ENCODE measurements around the gene NOC3L. TPM values are rescaled to one million over a fixed set of nuclear protein-coding genes. Genes with fewer than 3 reads are reported as not detected.

The NOC3L gene
- total RNA-seq (2014; rRNA removed; shearing (Covaris generic); ENCODE audit: low replicate concordance) = 12.8 and 25.5 TPM in 2 replicates

- peak within 1 kb of the TSS; percentile 92 for H3K4me3 ChIP-seq (ENCODE audit: low read length)
These were observed at the start of gene NOC3L for GRCh38 chr10:94362360-94363250. Gene NOC3L (minus strand): TSS chr10:94362939. CDS start chr10:94362838, 101 bp downstream.

GRCh38 chr10:94412449-94412848 is 49.7 kb upstream of the NOC3L start:
- DNase-seq = no peak
- no peaks in the 10 kb centered on the region for H3K4me1 ChIP-seq (ENCODE audit: low read length)
- H3K4me3 ChIP-seq (ENCODE audit: low read length) = no peak overlapping the region
- H4K20me1 ChIP-seq (ENCODE audit: insufficient read depth, low read depth, low read length) = no peaks in the 10 kb centered on the region
- H3K79me2 ChIP-seq (ENCODE audit: low read length) = no peaks in the 10 kb centered on the region
- H3K27me3 ChIP-seq (ENCODE audit: low read length) = no peaks in the 10 kb centered on the region
- H2AFZ ChIP-seq (ENCODE audit: low read length) = no peak overlapping the region
- no peak overlapping the region for H3K4me2 ChIP-seq (ENCODE audit: low read depth, low read length, poor library complexity, severe bottlenecking)
- H3K36me3 ChIP-seq (ENCODE audit: insufficient read depth, low read length) = no peaks in the 10 kb centered on the region
- no peak overlapping the region for H3K27ac ChIP-seq (ENCODE audit: low read length)
- H3K9ac ChIP-seq (ENCODE audit: low read length) = no peak overlapping the region
- no peaks in the 10 kb centered on the region for H3K9me3 ChIP-seq (ENCODE audit: low read length)
- H3K9me2 ChIP-seq (replicated peaks; ENCODE audit: insufficient read depth, low read length) = no peaks in the 10 kb centered on the region

More at GRCh38 chr10:94362360-94363250, at the start of gene NOC3L:
- Histone ChIP-seq H3K36me3 (ENCODE audit: insufficient read depth, low read length) (peaks cover 1% of the 10 kb centered on the region; the same call in 1 of the 2 replicates), H3K9me2 (replicated peaks; ENCODE audit: insufficient read depth, low read length) (no peaks in the 10 kb centered on the region), H2AFZ (ENCODE audit: low read length) (peak within 1 kb of the TSS; percentile 81), H3K27me3 (ENCODE audit: low read length) (no peaks in the 10 kb centered on the region), H3K9ac (ENCODE audit: low read length) (peak within 1 kb of the TSS; percentile 86), H3K4me2 (ENCODE audit: low read depth, low read length, poor library complexity, severe bottlenecking) (peak within 1 kb of the TSS; percentile 80), H3K27ac (ENCODE audit: low read length) (no peak within 1 kb of the TSS), H3K4me1 (ENCODE audit: low read length) (peaks cover 14% of the 10 kb centered on the region), H3K79me2 (ENCODE audit: low read length) (peaks cover 34% of the 10 kb centered on the region), H4K20me1 (ENCODE audit: insufficient read depth, low read depth, low read length) (no peaks in the 10 kb centered on the region), H3K9me3 (ENCODE audit: low read length) (no peaks in the 10 kb centered on the region)
- DNase-seq = peak; percentile 94

- no peaks in the 10 kb centered on the region for H3K36me3 ChIP-seq (ENCODE audit: insufficient read depth, low read length)
- DNase-seq = no peak
- H3K4me2 ChIP-seq (ENCODE audit: low read depth, low read length, poor library complexity, severe bottlenecking) = no peak overlapping the region
- no peak overlapping the region for H3K27ac ChIP-seq (ENCODE audit: low read length)
- no peaks in the 10 kb centered on the region for H4K20me1 ChIP-seq (ENCODE audit: insufficient read depth, low read depth, low read length)
- H3K9me2 ChIP-seq (replicated peaks; ENCODE audit: insufficient read depth, low read length) = no peaks in the 10 kb centered on the region
- no peaks in the 10 kb centered on the region for H3K79me2 ChIP-seq (ENCODE audit: low read length)
- no peak overlapping the region for H3K4me3 ChIP-seq (ENCODE audit: low read length)
- H3K9ac ChIP-seq (ENCODE audit: low read length) = no peak overlapping the region
- no peak overlapping the region for H2AFZ ChIP-seq (ENCODE audit: low read length)
- no peaks in the 10 kb centered on the region for H3K9me3 ChIP-seq (ENCODE audit: low read length)
- H3K27me3 ChIP-seq (ENCODE audit: low read length) = no peaks in the 10 kb centered on the region
- no peaks in the 10 kb centered on the region for H3K4me1 ChIP-seq (ENCODE audit: low read length)
These were observed 48.6 kb upstream of the NOC3L start for GRCh38 chr10:94411304-94411703.

GRCh38 chr10:94409021-94409657 is 46.4 kb upstream of the NOC3L start:
- Histone ChIP-seq H3K4me1 (ENCODE audit: low read length) (no peaks in the 10 kb centered on the region), H3K27me3 (ENCODE audit: low read length) (no peaks in the 10 kb centered on the region), H3K9me2 (replicated peaks; ENCODE audit: insufficient read depth, low read length) (no peaks in the 10 kb centered on the region), H3K36me3 (ENCODE audit: insufficient read depth, low read length) (no peaks in the 10 kb centered on the region), H2AFZ (ENCODE audit: low read length) (no peak overlapping the region), H3K9me3 (ENCODE audit: low read length) (no peaks in the 10 kb centered on the region), H4K20me1 (ENCODE audit: insufficient read depth, low read depth, low read length) (no peaks in the 10 kb centered on the region), H3K4me3 (ENCODE audit: low read length) (no peak overlapping the region), H3K4me2 (ENCODE audit: low read depth, low read length, poor library complexity, severe bottlenecking) (no peak overlapping the region), H3K79me2 (ENCODE audit: low read length) (no peaks in the 10 kb centered on the region), H3K27ac (ENCODE audit: low read length) (no peak overlapping the region), H3K9ac (ENCODE audit: low read length) (no peak overlapping the region)
- DNase-seq = no peak

- no peaks in the 10 kb centered on the region for H3K79me2 ChIP-seq (ENCODE audit: low read length)
- H3K9me3 ChIP-seq (ENCODE audit: low read length) = no peaks in the 10 kb centered on the region
- H3K4me3 ChIP-seq (ENCODE audit: low read length) = no peak overlapping the region
- H3K36me3 ChIP-seq (ENCODE audit: insufficient read depth, low read length) = no peaks in the 10 kb centered on the region
- no peak overlapping the region for H3K27ac ChIP-seq (ENCODE audit: low read length)
- no peak for DNase-seq
- no peaks in the 10 kb centered on the region for H3K4me1 ChIP-seq (ENCODE audit: low read length)
- H3K27me3 ChIP-seq (ENCODE audit: low read length) = no peaks in the 10 kb centered on the region
- no peak overlapping the region for H3K4me2 ChIP-seq (ENCODE audit: low read depth, low read length, poor library complexity, severe bottlenecking)
- H3K9ac ChIP-seq (ENCODE audit: low read length) = no peak overlapping the region
- H2AFZ ChIP-seq (ENCODE audit: low read length) = no peak overlapping the region
- H4K20me1 ChIP-seq (ENCODE audit: insufficient read depth, low read depth, low read length) = no peaks in the 10 kb centered on the region
- H3K9me2 ChIP-seq (replicated peaks; ENCODE audit: insufficient read depth, low read length) = no peaks in the 10 kb centered on the region
These were observed 44.9 kb upstream of the NOC3L start for GRCh38 chr10:94407668-94408067.

GRCh38 chr10:94405406-94405805 is 42.7 kb upstream of the NOC3L start:
- no peaks in the 10 kb centered on the region for H3K9me2 ChIP-seq (replicated peaks; ENCODE audit: insufficient read depth, low read length)
- no peaks in the 10 kb centered on the region for H3K4me1 ChIP-seq (ENCODE audit: low read length)
- no peak overlapping the region for H2AFZ ChIP-seq (ENCODE audit: low read length)
- DNase-seq = no peak
- H3K36me3 ChIP-seq (ENCODE audit: insufficient read depth, low read length) = no peaks in the 10 kb centered on the region
- H3K27ac ChIP-seq (ENCODE audit: low read length) = no peak overlapping the region
- no peaks in the 10 kb centered on the region for H4K20me1 ChIP-seq (ENCODE audit: insufficient read depth, low read depth, low read length)
- no peaks in the 10 kb centered on the region for H3K79me2 ChIP-seq (ENCODE audit: low read length)
- no peaks in the 10 kb centered on the region for H3K27me3 ChIP-seq (ENCODE audit: low read length)
- no peak overlapping the region for H3K4me3 ChIP-seq (ENCODE audit: low read length)
- no peak overlapping the region for H3K9ac ChIP-seq (ENCODE audit: low read length)
- no peak overlapping the region for H3K4me2 ChIP-seq (ENCODE audit: low read depth, low read length, poor library complexity, severe bottlenecking)
- H3K9me3 ChIP-seq (ENCODE audit: low read length) = no peaks in the 10 kb centered on the region

GRCh38 chr10:94403380-94404213 is 40.9 kb upstream of the NOC3L start:
- H3K9me2 ChIP-seq (replicated peaks; ENCODE audit: insufficient read depth, low read length) = no peaks in the 10 kb centered on the region
- H3K9me3 ChIP-seq (ENCODE audit: low read length) = no peaks in the 10 kb centered on the region
- H3K36me3 ChIP-seq (ENCODE audit: insufficient read depth, low read length) = no peaks in the 10 kb centered on the region
- no peak for DNase-seq
- H3K9ac ChIP-seq (ENCODE audit: low read length) = no peak overlapping the region
- H3K4me2 ChIP-seq (ENCODE audit: low read depth, low read length, poor library complexity, severe bottlenecking) = no peak overlapping the region
- H4K20me1 ChIP-seq (ENCODE audit: insufficient read depth, low read depth, low read length) = no peaks in the 10 kb centered on the region
- H3K4me3 ChIP-seq (ENCODE audit: low read length) = no peak overlapping the region
- H3K27ac ChIP-seq (ENCODE audit: low read length) = no peak overlapping the region
- H3K79me2 ChIP-seq (ENCODE audit: low read length) = no peaks in the 10 kb centered on the region
- H3K27me3 ChIP-seq (ENCODE audit: low read length) = no peaks in the 10 kb centered on the region
- no peak overlapping the region for H2AFZ ChIP-seq (ENCODE audit: low read length)
- no peaks in the 10 kb centered on the region for H3K4me1 ChIP-seq (ENCODE audit: low read length)

Data from Karpas-422 (cell line).